Body of pancreas (tissue), 4 donors: ENCODE measurements around the gene SNAI3. TPM values are rescaled to one million over a fixed set of nuclear protein-coding genes. Genes with fewer than 3 reads are reported as not detected.
A peak's percentile ranks its signal among the peaks of the same experiment; 100 is the strongest.
"Not testable (repeated sequence)": the region's sequence is repeated elsewhere in the genome, so short reads cannot be mapped to it uniquely, and the experiment has no call there.

Source experiments
- ATAC-seq: fragments of 150-250 bp; one replicate; pipeline ENCODE4 v1.9.1; 2016
- DNase-seq, 4 donors: peaks; one replicate each; pipeline ENCODE4 v3.0.0-alpha.2; 2019
- H3K27ac ChIP-seq, 4 donors: fragments of 200-600 bp; sonication (generic); 1 replicate in 3 of 4; 2 replicates in 1 of 4; pipeline versions ENCODE4 v1.5.1 to v1.6.1; 2016 to 2019; ENCODE audit warnings: mild to moderate bottlenecking in 1 of 4, mixed read lengths in 1 of 4, moderate library complexity in 1 of 4
- H3K27me3 ChIP-seq, 2 donors: fragments of 200-600 bp; sonication (generic); one replicate each; pipeline ENCODE4 v1.6.0; 2016; ENCODE audit warnings: mild to moderate bottlenecking in 1 of 2
- H3K36me3 ChIP-seq, 2 donors: fragments of 200-600 bp; sonication (generic); replicated peaks in 1 of 2; 2 replicates each; pipeline ENCODE4 v1.5.1; 2016; ENCODE audit warnings: low read depth in 2 of 2; ENCODE audit not compliant: insufficient read depth in 1 of 2
- H3K4me1 ChIP-seq: fragments of 200-600 bp; sonication (generic); one replicate; pipeline ENCODE4 v1.6.0; 2016
- H3K4me3 ChIP-seq, 2 donors: fragments of 200-600 bp; sonication (generic); 1 replicate in 1 of 2; 2 replicates in 1 of 2; pipeline ENCODE4 v1.5.1; 2016 to 2019
- H3K9me3 ChIP-seq, 3 donors: fragments of 200-600 bp; sonication (generic); 1 replicate in 2 of 3; 2 replicates in 1 of 3; pipeline ENCODE4 v1.5.1; 2016
- CTCF ChIP-seq, 7 experiments: fragments of 450-650 bp in 4 of 7; fragments of 200-600 bp in 3 of 7; sonication (generic) in 3 of 7; IDR thresholded peaks; one replicate each; pipeline ENCODE4 v1.5.1; 2016 to 2019; ENCODE audit warnings: antibody characterized with exemption in 7 of 7
- POLR2A ChIP-seq, 3 donors: fragments of 450-650 bp; IDR thresholded peaks; one replicate each; pipeline ENCODE4 v1.6.1; 2016; ENCODE audit warnings: antibody characterized with exemption in 3 of 3, mild to moderate bottlenecking in 2 of 3
- WGBS, 2 donors: methylation state at CpG; one replicate each; pipeline ENCODE4 v1.1.5; 2017; 5-methylcytosine and 5-hydroxymethylcytosine counted together
- intact Hi-C: fragments of 100-400 bp; cut with DNase I; formaldehyde crosslinking; loops from one replicate; pipeline ENCODE4 v1.15.1; 2023
- total RNA-seq, 2 donors: library from RNA; depleted of rRNA; stranded (reverse); fragments of >200 nt; gene quantifications; one replicate each; pipeline ENCODE4 v1.1.0, GENCODE V29; 2016

Gene SNAI3
- total RNA-seq, 2 donors from 2014 or later: 0.26 TPM; not detected in 1

- no peaks in the 10 kb centered on the region for H3K36me3 ChIP-seq
- ATAC-seq (no peak), DNase-seq (peak in 1 of 4 donors; percentile 42)
- 59 to 63% methylated on average over 11 of the region's 11 CpGs for WGBS, 2 donors
- intact Hi-C loops: no loop called here
- no peak overlapping the region for H3K4me3 ChIP-seq
- H3K4me1 ChIP-seq: no peaks in the 10 kb centered on the region
- TF ChIP-seq CTCF (IDR thresholded peaks at IDR 0.05): peak in 3 of 7 experiments; percentile 12 to 42 (median 27)
- no peak for TF ChIP-seq POLR2A (IDR thresholded peaks at IDR 0.05)
- no peak overlapping the region for H3K27ac ChIP-seq
- H3K9me3 ChIP-seq: no peaks in the 10 kb centered on the region
- no peaks in the 10 kb centered on the region for H3K27me3 ChIP-seq
Measured at GRCh38 chr16:88672776-88673175, 13.5 kb downstream of the SNAI3 start.

DNA sequence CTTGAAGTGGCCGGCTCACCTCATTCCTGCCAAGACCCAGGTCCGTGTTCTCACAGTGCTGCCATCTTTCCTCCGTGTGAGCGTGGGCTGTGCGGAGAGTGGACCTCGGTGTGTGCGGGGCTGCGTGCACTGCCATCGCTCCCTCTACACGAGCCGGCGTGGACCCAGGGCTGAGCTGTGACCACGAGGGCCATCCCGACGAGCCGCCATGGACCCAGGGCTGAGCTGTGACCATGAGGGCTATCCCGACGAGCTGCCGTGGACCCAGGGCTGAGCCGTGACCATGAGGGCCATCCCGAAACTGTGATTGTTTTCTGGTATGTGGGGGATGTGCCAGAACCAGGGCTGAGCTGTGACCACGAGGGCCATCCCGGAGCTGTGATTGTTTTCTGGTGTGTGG lies 14.5 kb downstream of the SNAI3 start:
- DNase-seq (no peak), ATAC-seq (no peak)
- no peaks in the 10 kb centered on the region for H3K4me1 ChIP-seq
- H3K27ac ChIP-seq: no peak overlapping the region
- no peaks in the 10 kb centered on the region for H3K27me3 ChIP-seq
- TF ChIP-seq POLR2A (IDR thresholded peaks at IDR 0.05) (no peak), CTCF (IDR thresholded peaks at IDR 0.05) (no peak)
- no peaks in the 10 kb centered on the region for H3K9me3 ChIP-seq
- intact Hi-C loops: no loop called here
- H3K36me3 ChIP-seq: no peaks in the 10 kb centered on the region
- H3K4me3 ChIP-seq: no peak overlapping the region
- WGBS, 2 donors: 87 to 91% methylated on average over 12 to 23 of the region's 23 CpGs

GRCh38 chr16:88669980-88670379 lies 16.3 kb downstream of the SNAI3 start:
- Histone ChIP-seq H3K36me3 (no peaks in the 10 kb centered on the region), H3K27me3 (no peaks in the 10 kb centered on the region), H3K27ac (no peak overlapping the region), H3K4me1 (peaks cover 8% of the 10 kb centered on the region), H3K9me3 (no peaks in the 10 kb centered on the region), H3K4me3 (no peak overlapping the region)
- 76 to 85% methylated on average over 10 of the region's 10 CpGs for WGBS, 2 donors
- no peak for ATAC-seq
- TF ChIP-seq POLR2A (IDR thresholded peaks at IDR 0.05) (no peak), CTCF (IDR thresholded peaks at IDR 0.05) (no peak)
- intact Hi-C loops: no loop called here
- no peak for DNase-seq

- DNase-seq, intact Hi-C loops, H3K9me3 ChIP-seq, H3K27me3 ChIP-seq, H3K27ac ChIP-seq, H3K36me3 ChIP-seq, ATAC-seq, H3K4me3 ChIP-seq: not testable (repeated sequence)
- H3K4me1 ChIP-seq: peaks cover 13% of the 10 kb centered on the region
- 85 to 90% methylated on average over 8 of the region's 8 CpGs for WGBS, 2 donors
Measured at GRCh38 chr16:88669493-88669892, 16.8 kb downstream of the SNAI3 start.

- Histone ChIP-seq H3K9me3 (no peaks in the 10 kb centered on the region), H3K27me3 (no peaks in the 10 kb centered on the region), H3K4me1 (peaks cover 22% of the 10 kb centered on the region), H3K27ac (no peak overlapping the region), H3K36me3 (no peaks in the 10 kb centered on the region), H3K4me3 (no peak overlapping the region)
- no peak for ATAC-seq
- TF ChIP-seq CTCF (IDR thresholded peaks at IDR 0.05) (no peak), POLR2A (IDR thresholded peaks at IDR 0.05) (no peak)
- 75 to 100% methylated on average over 1 to 5 of the region's 5 CpGs for WGBS, 2 donors
- no peak for DNase-seq
- intact Hi-C loops: no loop called here
Measured at GRCh38 chr16:88667461-88667860, 18.8 kb downstream of the SNAI3 start.
